SK-N-SH treated with all-trans-retinoic acid at 6 μM for 48 hours (cell line): ENCODE data around the gene ZNF777.

Source experiments
- ATAC-seq: fragments of 200-7000 bp; cut with Tn5 transposase; 3 replicates; pipeline ENCODE4 v1.9.1; 2020; ENCODE audit warnings: mild to moderate bottlenecking, moderate library complexity
- ARNTL ChIP-seq: fragments of 450-650 bp; formaldehyde crosslinking; IDR thresholded peaks from 2 replicates; pipeline ENCODE4 v1.5.0; 2020; ENCODE audit warnings: low read depth, mild to moderate bottlenecking, moderate library complexity, borderline replicate concordance
- BACH2 ChIP-seq: fragments of 250-450 bp; sonication (Bioruptor Pico); IDR thresholded peaks from 2 replicates; pipeline ENCODE4 v1.9.0; 2021; ENCODE audit warnings: mild to moderate bottlenecking, borderline replicate concordance
- CSDC2 ChIP-seq: fragments of 250-450 bp; sonication (Bioruptor Pico); IDR thresholded peaks from 2 replicates; pipeline ENCODE4 v1.5.0; 2020; ENCODE audit warnings: mild to moderate bottlenecking, moderate library complexity
- ESRRG ChIP-seq: fragments of 250-450 bp; sonication (Bioruptor Pico); IDR thresholded peaks from 2 replicates; pipeline ENCODE4 v1.6.1; 2021; ENCODE audit warnings: mild to moderate bottlenecking
- GLIS3 ChIP-seq: fragments of 250-450 bp; sonication (Bioruptor Pico); IDR thresholded peaks from 2 replicates; pipeline ENCODE4 v1.5.0; 2020; ENCODE audit warnings: mild to moderate bottlenecking, moderate library complexity
- PPARA ChIP-seq: fragments of 250-450 bp; sonication (Bioruptor Pico); IDR thresholded peaks from 2 replicates; pipeline ENCODE4 v1.5.0; 2020; ENCODE audit warnings: mild to moderate bottlenecking, borderline replicate concordance
- RARB ChIP-seq: fragments of 250-450 bp; sonication (Bioruptor Pico); IDR thresholded peaks from 2 replicates; pipeline ENCODE4 v1.8.0; 2021; ENCODE audit warnings: mild to moderate bottlenecking, moderate library complexity
- SNAI2 ChIP-seq: fragments of 250-450 bp; sonication (Bioruptor Pico); IDR thresholded peaks from 2 replicates; pipeline ENCODE4 v1.5.0; 2020; ENCODE audit warnings: mild to moderate bottlenecking, moderate library complexity
- TCF4 ChIP-seq: fragments of 250-450 bp; sonication (Bioruptor Pico); IDR thresholded peaks from 2 replicates; pipeline ENCODE4 v1.8.0; 2021; ENCODE audit warnings: mild to moderate bottlenecking, moderate library complexity, borderline replicate concordance
- TOX ChIP-seq: fragments of 250-450 bp; sonication (Bioruptor Pico); IDR thresholded peaks from 2 replicates; pipeline ENCODE4 v1.8.0; 2021; ENCODE audit warnings: mild to moderate bottlenecking, moderate library complexity, borderline replicate concordance
- TSHZ2 ChIP-seq: fragments of 250-450 bp; sonication (Bioruptor Pico); IDR thresholded peaks from 2 replicates; pipeline ENCODE4 v1.5.0; 2020; ENCODE audit warnings: mild to moderate bottlenecking, moderate library complexity
- ZC3H10 ChIP-seq: fragments of 250-450 bp; sonication (Bioruptor Pico); IDR thresholded peaks from 2 replicates; pipeline ENCODE4 v1.5.1; 2021; ENCODE audit warnings: mild to moderate bottlenecking, moderate library complexity
- ZFP3 ChIP-seq: fragments of 250-450 bp; sonication (Bioruptor Pico); IDR thresholded peaks from 2 replicates; pipeline ENCODE4 v1.5.0; 2020; ENCODE audit warnings: mild to moderate bottlenecking, moderate library complexity
- ZFP30 ChIP-seq: fragments of 450-650 bp; formaldehyde crosslinking; IDR thresholded peaks from 2 replicates; pipeline ENCODE4 v1.5.0; 2022; ENCODE audit warnings: mild to moderate bottlenecking, moderate library complexity
- ZNF565 ChIP-seq: fragments of 450-650 bp; formaldehyde crosslinking; conservative IDR thresholded peaks from 2 replicates; pipeline ENCODE4 v1.5.0; 2020; ENCODE audit warnings: low read depth, mild to moderate bottlenecking, moderate library complexity
- ZNF70 ChIP-seq: fragments of 450-650 bp; formaldehyde crosslinking; IDR thresholded peaks from 2 replicates; pipeline ENCODE4 v1.5.0; 2020; ENCODE audit warnings: mild to moderate bottlenecking, moderate library complexity
- ZNF8 ChIP-seq: fragments of 450-650 bp; formaldehyde crosslinking; IDR thresholded peaks from 2 replicates; pipeline ENCODE4 v1.5.0; 2020; ENCODE audit warnings: mild to moderate bottlenecking, moderate library complexity
- TF ChIP-seq, protein P1 (sequence below): fragments of 250-450 bp; sonication (Bioruptor Pico); IDR thresholded peaks from 2 replicates; pipeline ENCODE4 v1.8.0; 2021; ENCODE audit warnings: low read depth, mild to moderate bottlenecking, moderate library complexity, borderline replicate concordance
- TF ChIP-seq, protein P2 (sequence below): fragments of 250-450 bp; sonication (Bioruptor Pico); IDR thresholded peaks from 2 replicates; pipeline ENCODE4 v1.5.1; 2020; ENCODE audit warnings: low read depth, mild to moderate bottlenecking, moderate library complexity
- TF ChIP-seq, protein P3 (sequence below): fragments of 250-450 bp; sonication (Bioruptor Pico); IDR thresholded peaks from 2 replicates; pipeline ENCODE4 v1.8.0; 2020; ENCODE audit warnings: mild to moderate bottlenecking, moderate library complexity, borderline replicate concordance

The ZNF777 gene

DNA sequence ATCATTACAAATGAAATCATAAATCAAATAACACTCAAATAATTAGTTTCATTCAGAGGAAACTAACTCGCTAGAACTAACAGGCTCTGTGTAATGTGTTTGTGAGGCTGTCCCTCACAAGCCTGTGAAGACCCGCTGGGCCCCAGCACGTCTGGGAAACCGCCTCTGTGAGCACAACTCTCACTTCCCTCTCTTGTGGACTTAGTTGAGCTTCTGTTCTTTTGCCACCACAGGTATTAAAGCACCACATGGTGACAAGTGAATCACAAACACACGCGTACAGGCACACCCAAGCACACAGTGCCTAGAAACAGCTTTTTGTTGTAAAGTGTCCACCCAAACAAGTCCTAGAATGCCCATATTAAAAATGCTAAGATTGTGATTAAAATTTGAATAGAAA is 51.0 kb downstream of the ZNF777 start:
- no peak for ATAC-seq
- TF ChIP-seq RARB (CRISPR knock-in tag) (no peak), ZFP3 (no peak), CSDC2 (no peak)
- TF ChIP-seq, all 23 proteins: peak for 0

DNA sequence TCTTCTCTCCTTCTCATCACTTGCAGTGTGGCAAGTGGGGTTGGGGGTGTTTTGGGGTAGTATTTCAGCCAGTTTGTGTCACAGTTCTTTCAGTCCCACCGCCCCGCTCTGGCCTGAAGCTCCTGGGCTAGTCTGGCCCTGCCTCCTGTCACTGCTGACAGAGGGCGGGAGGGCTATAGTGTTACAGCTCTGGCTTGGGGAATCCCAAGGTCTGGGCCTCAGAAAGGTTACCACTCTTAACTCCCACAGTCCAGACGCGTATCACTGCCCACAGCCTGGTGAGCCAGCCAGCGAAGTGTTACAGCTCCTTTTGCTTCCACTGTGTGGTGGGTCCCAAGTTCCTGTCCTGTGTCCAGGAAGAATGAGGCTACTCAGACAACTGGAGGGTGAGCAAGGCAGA is 56.0 kb downstream of the ZNF777 start:
- TF ChIP-seq, protein P1, sequence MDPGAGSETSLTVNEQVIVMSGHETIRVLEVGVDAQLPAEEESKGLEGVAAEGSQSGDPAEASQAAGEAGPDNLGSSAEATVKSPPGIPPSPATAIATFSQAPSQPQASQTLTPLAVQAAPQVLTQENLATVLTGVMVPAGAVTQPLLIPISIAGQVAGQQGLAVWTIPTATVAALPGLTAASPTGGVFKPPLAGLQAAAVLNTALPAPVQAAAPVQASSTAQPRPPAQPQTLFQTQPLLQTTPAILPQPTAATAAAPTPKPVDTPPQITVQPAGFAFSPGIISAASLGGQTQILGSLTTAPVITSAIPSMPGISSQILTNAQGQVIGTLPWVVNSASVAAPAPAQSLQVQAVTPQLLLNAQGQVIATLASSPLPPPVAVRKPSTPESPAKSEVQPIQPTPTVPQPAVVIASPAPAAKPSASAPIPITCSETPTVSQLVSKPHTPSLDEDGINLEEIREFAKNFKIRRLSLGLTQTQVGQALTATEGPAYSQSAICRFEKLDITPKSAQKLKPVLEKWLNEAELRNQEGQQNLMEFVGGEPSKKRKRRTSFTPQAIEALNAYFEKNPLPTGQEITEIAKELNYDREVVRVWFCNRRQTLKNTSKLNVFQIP (CRISPR knock-in tag): no peak
- no peak for TF ChIP-seq ARNTL (CRISPR knock-in tag)
- TF ChIP-seq TCF4 (CRISPR knock-in tag): no peak
- TF ChIP-seq RARB (CRISPR knock-in tag): no peak
- TF ChIP-seq ZFP30 (CRISPR knock-in tag): no peak
- TF ChIP-seq ESRRG (CRISPR knock-in tag): no peak
- no peak for TF ChIP-seq SNAI2 (CRISPR knock-in tag)
- no peak for TF ChIP-seq ZNF70 (CRISPR knock-in tag)
- TF ChIP-seq TSHZ2: no peak
- no peak for TF ChIP-seq GLIS3
- no peak for TF ChIP-seq ZNF565 (CRISPR knock-in tag)
- TF ChIP-seq, protein P2, sequence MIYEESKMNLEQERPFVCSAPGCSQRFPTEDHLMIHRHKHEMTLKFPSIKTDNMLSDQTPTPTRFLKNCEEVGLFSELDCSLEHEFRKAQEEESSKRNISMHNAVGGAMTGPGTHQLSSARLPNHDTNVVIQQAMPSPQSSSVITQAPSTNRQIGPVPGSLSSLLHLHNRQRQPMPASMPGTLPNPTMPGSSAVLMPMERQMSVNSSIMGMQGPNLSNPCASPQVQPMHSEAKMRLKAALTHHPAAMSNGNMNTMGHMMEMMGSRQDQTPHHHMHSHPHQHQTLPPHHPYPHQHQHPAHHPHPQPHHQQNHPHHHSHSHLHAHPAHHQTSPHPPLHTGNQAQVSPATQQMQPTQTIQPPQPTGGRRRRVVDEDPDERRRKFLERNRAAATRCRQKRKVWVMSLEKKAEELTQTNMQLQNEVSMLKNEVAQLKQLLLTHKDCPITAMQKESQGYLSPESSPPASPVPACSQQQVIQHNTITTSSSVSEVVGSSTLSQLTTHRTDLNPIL (CRISPR knock-in tag): no peak
- no peak for TF ChIP-seq TOX (CRISPR knock-in tag)
- no peak for ATAC-seq

GRCh38 chr7:149404396-149404795 is 56.5 kb downstream of the ZNF777 start:
- TF ChIP-seq, protein P3, sequence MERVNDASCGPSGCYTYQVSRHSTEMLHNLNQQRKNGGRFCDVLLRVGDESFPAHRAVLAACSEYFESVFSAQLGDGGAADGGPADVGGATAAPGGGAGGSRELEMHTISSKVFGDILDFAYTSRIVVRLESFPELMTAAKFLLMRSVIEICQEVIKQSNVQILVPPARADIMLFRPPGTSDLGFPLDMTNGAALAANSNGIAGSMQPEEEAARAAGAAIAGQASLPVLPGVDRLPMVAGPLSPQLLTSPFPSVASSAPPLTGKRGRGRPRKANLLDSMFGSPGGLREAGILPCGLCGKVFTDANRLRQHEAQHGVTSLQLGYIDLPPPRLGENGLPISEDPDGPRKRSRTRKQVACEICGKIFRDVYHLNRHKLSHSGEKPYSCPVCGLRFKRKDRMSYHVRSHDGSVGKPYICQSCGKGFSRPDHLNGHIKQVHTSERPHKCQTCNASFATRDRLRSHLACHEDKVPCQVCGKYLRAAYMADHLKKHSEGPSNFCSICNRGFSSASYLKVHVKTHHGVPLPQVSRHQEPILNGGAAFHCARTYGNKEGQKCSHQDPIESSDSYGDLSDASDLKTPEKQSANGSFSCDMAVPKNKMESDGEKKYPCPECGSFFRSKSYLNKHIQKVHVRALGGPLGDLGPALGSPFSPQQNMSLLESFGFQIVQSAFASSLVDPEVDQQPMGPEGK: no peak
- TF ChIP-seq TOX (CRISPR knock-in tag) (no peak), ZNF565 (CRISPR knock-in tag) (no peak)
- no peak for ATAC-seq

DNA sequence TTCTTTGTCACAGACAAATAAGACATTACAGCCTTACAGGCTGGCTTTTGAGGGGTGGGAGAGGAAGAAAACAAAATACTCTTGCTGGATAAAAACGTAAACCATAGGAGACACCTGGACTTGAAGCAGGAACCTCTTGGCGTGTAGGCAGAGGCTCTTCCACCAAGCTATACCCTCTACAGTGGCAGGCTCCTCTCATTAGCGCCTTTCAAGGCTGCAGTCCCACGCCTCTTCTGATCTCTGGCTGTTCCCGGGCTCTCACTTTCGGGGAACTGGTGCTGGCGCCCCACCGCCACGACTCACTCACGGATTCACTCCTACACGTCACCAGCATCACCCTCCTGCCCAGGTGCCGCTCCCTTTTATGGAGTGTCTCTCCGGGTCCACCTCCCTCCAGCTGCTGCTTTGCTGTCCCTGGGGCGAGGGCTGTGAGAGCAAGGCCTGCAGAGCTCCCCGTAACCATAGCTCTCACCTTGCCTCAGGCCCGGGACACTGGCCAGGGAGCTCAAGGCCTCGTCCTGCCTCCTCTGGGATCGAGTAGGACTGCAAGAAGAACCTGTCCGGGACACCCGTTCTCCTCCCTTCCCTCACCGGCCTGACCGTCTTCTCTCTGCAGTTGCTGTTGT is 62.6 kb downstream of the ZNF777 start:
- TF ChIP-seq ZC3H10 (no peak), ZNF8 (CRISPR knock-in tag) (no peak), TCF4 (CRISPR knock-in tag) (no peak), RARB (CRISPR knock-in tag) (no peak), ESRRG (CRISPR knock-in tag) (no peak), PPARA (no peak), BACH2 (CRISPR knock-in tag) (no peak), GLIS3 (no peak), ZFP30 (CRISPR knock-in tag) (no peak), ZFP3 (no peak), ARNTL (CRISPR knock-in tag) (no peak), ZNF70 (CRISPR knock-in tag) (no peak), CSDC2 (no peak)
- TF ChIP-seq, protein P1 (CRISPR knock-in tag): no peak
- TF ChIP-seq, protein P2 (CRISPR knock-in tag): no peak
- peak; percentile 45 for ATAC-seq
